CD4-positive, alpha-beta memory T cell (primary cell): ENCODE results near the gene FUZ. TPM values are rescaled to one million over a fixed set of nuclear protein-coding genes. Genes with fewer than 3 reads are reported as not detected.

Experiments
- CTCF ChIA-PET: fragments of 350-600 bp; sonication (Branson Sonifier 250); formaldehyde crosslinking; loops from one replicate; lab custom pipeline; 2021; ENCODE audit warnings: inconsistent platforms; ENCODE audit not compliant: partially characterized antibody; lab: Charles Lee
- POLR2A ChIA-PET: fragments of 350-600 bp; sonication (Branson Sonifier 250); formaldehyde crosslinking; loops from one replicate; lab custom pipeline; 2021; ENCODE audit not compliant: partially characterized antibody; lab: Charles Lee
- DNase-seq, 5 donors: peaks; one replicate each; pipeline versions ENCODE4 v3.0.0 to v3.0.0-alpha.2; 2020 to 2022; ENCODE audit warnings: mixed read lengths in 1 of 5
- H3K27ac ChIP-seq: one replicate; pipeline ENCODE4 v1.7.0; 2013; ENCODE audit warnings: low read depth, low read length
- H3K27me3 ChIP-seq: 2 replicates; pipeline ENCODE4 v1.7.0; 2013; ENCODE audit warnings: mild to moderate bottlenecking, low read length, moderate library complexity; ENCODE audit not compliant: insufficient read depth
- H3K36me3 ChIP-seq: 2 replicates; pipeline ENCODE4 v1.7.0; 2013; ENCODE audit warnings: mild to moderate bottlenecking, low read length, moderate library complexity; ENCODE audit not compliant: insufficient read depth
- H3K4me1 ChIP-seq: 2 replicates; pipeline ENCODE4 v1.7.0; 2013; ENCODE audit warnings: mild to moderate bottlenecking, low read length, moderate library complexity; ENCODE audit not compliant: insufficient read depth
- H3K4me3 ChIP-seq, 2 donors: one replicate each; pipeline ENCODE4 v1.7.0; 2013; ENCODE audit warnings: low read length in 2 of 2, mild to moderate bottlenecking in 1 of 2
- H3K9me3 ChIP-seq, 2 donors: one replicate each; pipeline ENCODE4 v1.7.0; 2013; ENCODE audit warnings: low read length in 2 of 2, control low read depth in 1 of 2; ENCODE audit not compliant: control insufficient read depth in 1 of 2
- H3K27ac Mint-ChIP-seq, 7 donors: one replicate each; pipeline ENCODE4 v1.8.0; 2020 to 2021; ENCODE audit warnings: mixed read lengths in 7 of 7, mild to moderate bottlenecking in 6 of 7, inconsistent platforms in 3 of 7, moderate library complexity in 3 of 7
- H3K27me3 Mint-ChIP-seq, 2 donors: one replicate each; pipeline ENCODE4 v1.8.0; 2020 to 2021; ENCODE audit warnings: mixed read lengths in 2 of 2
- H3K36me3 Mint-ChIP-seq, 2 donors: one replicate each; pipeline ENCODE4 v1.8.0; 2020 to 2021; ENCODE audit warnings: mixed read lengths in 2 of 2, inconsistent platforms in 1 of 2, mild to moderate bottlenecking in 1 of 2
- H3K4me1 Mint-ChIP-seq, 4 donors: one replicate each; pipeline ENCODE4 v1.8.0; 2020 to 2021; ENCODE audit warnings: mixed read lengths in 4 of 4, mild to moderate bottlenecking in 1 of 4
- H3K4me3 Mint-ChIP-seq, 8 donors: one replicate each; pipeline ENCODE4 v1.8.0; 2020 to 2021; ENCODE audit warnings: mixed read lengths in 8 of 8, mild to moderate bottlenecking in 7 of 8, moderate library complexity in 6 of 8, inconsistent platforms in 3 of 8
- H3K9me3 Mint-ChIP-seq, 8 donors: one replicate each; pipeline ENCODE4 v1.8.0; 2020 to 2021; ENCODE audit warnings: mixed read lengths in 8 of 8, mild to moderate bottlenecking in 5 of 8, inconsistent platforms in 3 of 8, moderate library complexity in 1 of 8
- intact Hi-C: fragments of 100-400 bp; cut with micrococcal nuclease; formaldehyde crosslinking; loops from one replicate; pipeline ENCODE4 v1.15.1; 2023
- polyA plus RNA-seq, 2 donors: library from polyadenylated mRNA; unstranded; fragments of 300-500 nt; fragmentation: Illumina TruSeq; gene quantifications; one replicate each; pipeline ENCODE4 v1.2.3, GENCODE V29; 2021
- total RNA-seq, 2 experiments: library from RNA; stranded (reverse); gene quantifications; one replicate each; pipeline ENCODE4 v1.2.3, GENCODE V29; 2021

Gene FUZ
- total and polyA plus RNA-seq, 4 experiments from 2014 or later = 4.9 to 24.1 (median 14.9) TPM

DNA sequence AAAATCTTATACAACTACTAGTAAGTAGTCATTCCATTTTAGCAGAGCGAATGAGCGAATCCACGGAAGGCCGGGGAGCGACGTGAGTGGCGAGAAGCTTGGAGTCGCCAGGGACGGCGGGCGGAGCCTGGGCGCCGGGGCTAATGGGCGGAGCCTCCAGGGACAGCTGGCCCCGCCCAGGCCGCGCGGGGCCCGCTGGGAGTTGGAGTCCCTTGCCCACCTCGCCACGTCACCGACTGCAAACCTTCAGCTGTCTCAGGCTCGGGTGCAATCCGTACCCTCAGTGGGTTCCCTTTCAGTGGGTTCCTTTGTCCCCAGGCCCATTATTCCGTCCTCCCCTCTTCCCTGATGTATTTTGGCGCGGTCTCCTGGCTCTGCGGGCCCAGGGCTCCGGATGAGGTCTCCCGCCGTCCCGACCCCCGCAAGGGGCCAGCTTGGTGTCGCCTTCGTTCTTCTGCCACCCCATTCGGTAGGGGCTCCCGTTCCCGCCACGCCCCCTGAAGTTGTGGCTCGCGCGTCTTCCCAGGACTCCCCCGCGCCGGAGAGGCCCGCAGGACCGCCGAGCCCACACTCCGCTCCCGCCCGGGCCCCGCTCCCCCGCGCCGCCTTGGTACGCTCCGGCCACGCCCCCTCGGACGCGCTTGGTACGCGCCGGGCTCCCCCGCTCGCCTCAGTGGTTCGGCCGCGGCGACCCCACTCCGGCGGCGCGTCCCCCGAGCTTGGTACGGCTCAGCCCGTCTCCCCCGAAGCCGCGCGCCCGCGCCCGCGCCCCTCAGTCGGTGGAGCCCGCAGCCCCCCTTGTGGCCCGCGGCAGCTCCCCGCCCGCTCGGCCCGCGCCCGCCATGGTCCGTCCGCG, 37.6 kb upstream of the FUZ start, which contains the start of gene PTOV1:
Gene PTOV1 (plus strand): TSS at position 673 of the 856 bp plus-strand sequence.
- H3K27me3 ChIP-seq = no peaks in the 10 kb centered on the region
- intact Hi-C loops = loop anchor here (1.0 to 2.0 kb wide), 6 partner anchors 17 to 78 kb away; partner anchors contain the start of genes AKT1S1, ATF5, FUZ and MED25
- peak within 1 kb of the TSS; percentile 90 to 97 (median 93) for H3K4me3 Mint-ChIP-seq
- H3K36me3 ChIP-seq = no peaks in the 10 kb centered on the region
- H3K27me3 Mint-ChIP-seq = no peaks in the 10 kb centered on the region
- H3K4me1 Mint-ChIP-seq = peaks cover 29 to 49% (median 39%) of the 10 kb centered on the region in 4 donors
- ChIA-PET CTCF (interaction anchor here (1.0 to 1.2 kb wide), 3 partner anchors 17 to 40 kb away, joined by 3 to 4 read pairs (median 3); partner anchors contain the start of gene PNKP), POLR2A (interaction anchor here (0.6 to 12.2 kb wide), 29 partner anchors 8 to 1487 kb away, joined by 3 to 173 read pairs (median 4); partner anchors contain the start of genes AKT1S1, AP2A1, ATF5 and CA11)
- H3K4me1 ChIP-seq = peaks cover 42% of the 10 kb centered on the region
- peaks cover 0 to 17% of the 10 kb centered on the region in 2 donors for H3K36me3 Mint-ChIP-seq
- H3K9me3 ChIP-seq = no peaks in the 10 kb centered on the region
- peak within 1 kb of the TSS; percentile 54 to 88 for H3K4me3 ChIP-seq
- DNase-seq = peak; percentile 84 to 90 (median 87)
- H3K27ac Mint-ChIP-seq = peak within 1 kb of the TSS; percentile 92 to 98 (median 97)
- H3K27ac ChIP-seq = peak within 1 kb of the TSS; percentile 98
- peaks cover 0 to 5% (median 0%) of the 10 kb centered on the region in 8 donors for H3K9me3 Mint-ChIP-seq

DNA sequence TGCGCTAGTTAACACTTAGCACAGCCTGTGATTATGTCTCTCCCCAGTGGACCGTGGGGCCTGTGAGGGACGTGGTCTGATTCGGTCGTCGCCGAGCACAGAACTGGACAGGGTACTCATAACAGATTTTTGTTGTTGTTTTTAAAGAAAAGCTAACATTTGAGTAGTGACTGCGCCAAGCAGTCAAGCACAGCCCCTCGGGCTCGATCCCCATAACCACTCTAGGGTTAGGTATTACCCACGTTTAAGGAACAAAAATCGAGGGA, 37.1 kb upstream of the FUZ start:
- no peaks in the 10 kb centered on the region for H3K36me3 ChIP-seq
- CTCF ChIA-PET = interaction anchor here (1.0 to 1.2 kb wide), 3 partner anchors 18 to 40 kb away, joined by 3 to 4 read pairs (median 3); partner anchors contain the start of gene PNKP
- Mint-ChIP-seq H3K36me3 (peaks cover 0 to 13% of the 10 kb centered on the region in 2 donors), H3K27ac (peak overlapping the region; percentile 92 to 98 (median 97)), H3K4me1 (peaks cover 29 to 49% (median 38%) of the 10 kb centered on the region in 4 donors), H3K4me3 (peak overlapping the region; percentile 90 to 97 (median 93)), H3K9me3 (peaks cover 0 to 5% (median 0%) of the 10 kb centered on the region in 8 donors), H3K27me3 (no peaks in the 10 kb centered on the region)
- POLR2A ChIA-PET = interaction anchor here (0.7 to 12.2 kb wide), 25 partner anchors 9 to 1487 kb away, joined by 3 to 173 read pairs (median 5); partner anchors contain the start of genes AKT1S1, AP2A1, ATF5 and CA11
- H3K4me3 ChIP-seq = peak overlapping the region in 1 of 2 donors; percentile 88
- no peaks in the 10 kb centered on the region for H3K27me3 ChIP-seq
- peaks cover 42% of the 10 kb centered on the region for H3K4me1 ChIP-seq
- H3K9me3 ChIP-seq = no peaks in the 10 kb centered on the region
- no peak for DNase-seq
- H3K27ac ChIP-seq = peak overlapping the region; percentile 98
- intact Hi-C loops = loop anchor here (1.0 to 2.0 kb wide), 5 partner anchors 17 to 79 kb away; partner anchors contain the start of genes AKT1S1, ATF5, FUZ and MED25

DNA sequence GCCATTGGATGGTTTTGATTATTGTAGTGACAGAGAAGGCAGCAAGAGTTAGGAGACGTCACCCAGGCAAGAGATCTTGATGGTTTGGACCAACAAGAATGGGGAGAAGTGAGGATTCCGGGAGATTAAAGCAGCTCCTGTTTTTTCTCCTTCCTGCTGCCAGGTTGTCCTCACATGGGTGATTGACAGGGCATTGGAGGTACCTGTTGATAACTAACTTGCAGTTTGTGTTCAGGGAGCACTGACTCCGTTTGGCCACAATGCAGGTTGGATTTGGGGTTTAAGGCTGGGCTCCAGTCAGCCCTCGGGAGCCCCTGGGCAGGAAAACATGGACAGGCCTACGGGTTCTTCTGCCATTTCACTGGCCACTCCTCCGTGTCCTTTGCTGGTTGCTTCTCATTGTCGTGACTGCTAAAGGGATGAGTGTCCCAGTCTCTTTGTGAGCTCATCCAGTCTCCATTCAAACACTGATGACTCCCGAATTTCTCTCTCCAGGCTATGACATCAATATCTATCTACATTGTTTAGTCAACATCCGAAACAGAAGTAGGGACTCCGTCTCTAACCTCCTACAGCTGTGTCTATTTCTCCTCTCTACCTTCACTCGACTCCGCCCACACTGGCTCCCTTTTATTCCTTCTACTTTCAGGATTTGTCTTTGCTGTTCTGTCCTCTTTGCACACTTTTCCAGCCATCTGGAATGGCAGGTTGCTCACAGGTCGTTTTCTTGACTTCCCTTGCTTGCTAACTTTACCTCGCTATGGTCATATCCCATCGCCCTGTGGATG, 36.5 kb upstream of the FUZ start:
- DNase-seq = no peak
- H3K4me3 Mint-ChIP-seq = peak overlapping the region; percentile 90 to 97 (median 93)
- no peaks in the 10 kb centered on the region for H3K27me3 ChIP-seq
- H3K36me3 Mint-ChIP-seq = peaks cover 0 to 13% of the 10 kb centered on the region in 2 donors
- H3K36me3 ChIP-seq = no peaks in the 10 kb centered on the region
- intact Hi-C loops = loop anchor here (1.0 to 2.0 kb wide), 5 partner anchors 18 to 79 kb away; partner anchors contain the start of genes AKT1S1, ATF5, FUZ and MED25
- H3K4me3 ChIP-seq = no peak overlapping the region
- H3K27ac Mint-ChIP-seq = peak overlapping the region in 6 of 7 donors; percentile 92 to 98 (median 98)
- H3K27me3 Mint-ChIP-seq = no peaks in the 10 kb centered on the region
- H3K4me1 Mint-ChIP-seq = peaks cover 29 to 49% (median 38%) of the 10 kb centered on the region in 4 donors
- POLR2A ChIA-PET = interaction anchor here (0.9 to 12.2 kb wide), 19 partner anchors 10 to 1204 kb away, joined by 3 to 173 read pairs (median 6); partner anchors contain the start of genes AKT1S1, AP2A1, ATF5 and CA11
- CTCF ChIA-PET = interaction anchor here (1.2 kb wide), 1 partner anchor 41 kb away, joined by 4 read pairs; no protein-coding TSS in a partner anchor
- peaks cover 42% of the 10 kb centered on the region for H3K4me1 ChIP-seq
- no peaks in the 10 kb centered on the region for H3K9me3 ChIP-seq
- peak overlapping the region; percentile 98 for H3K27ac ChIP-seq
- peaks cover 0 to 5% (median 0%) of the 10 kb centered on the region in 8 donors for H3K9me3 Mint-ChIP-seq

DNA sequence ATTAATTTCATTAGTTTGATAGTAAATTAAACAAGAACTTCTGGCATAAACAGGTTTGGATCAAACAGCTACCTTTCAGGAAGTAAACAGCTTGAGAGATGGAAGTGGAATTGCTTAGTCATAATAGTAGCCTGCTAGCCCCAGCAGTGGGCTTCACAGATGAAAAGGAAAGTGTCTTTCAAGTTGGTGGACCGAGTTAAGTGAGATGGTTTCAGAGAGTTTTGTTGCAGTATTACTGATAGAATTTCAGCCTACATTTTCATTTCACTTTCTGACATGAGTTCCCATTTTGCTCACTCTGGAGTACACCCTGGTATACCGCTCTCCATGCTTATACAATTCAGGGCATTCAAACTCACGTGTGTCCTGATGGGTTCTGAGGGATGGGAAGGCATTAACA, 35.8 kb upstream of the FUZ start:
- intact Hi-C loops = no loop called here
- H3K27ac ChIP-seq = no peak overlapping the region
- H3K36me3 Mint-ChIP-seq = peaks cover 0 to 13% of the 10 kb centered on the region in 2 donors

DNA sequence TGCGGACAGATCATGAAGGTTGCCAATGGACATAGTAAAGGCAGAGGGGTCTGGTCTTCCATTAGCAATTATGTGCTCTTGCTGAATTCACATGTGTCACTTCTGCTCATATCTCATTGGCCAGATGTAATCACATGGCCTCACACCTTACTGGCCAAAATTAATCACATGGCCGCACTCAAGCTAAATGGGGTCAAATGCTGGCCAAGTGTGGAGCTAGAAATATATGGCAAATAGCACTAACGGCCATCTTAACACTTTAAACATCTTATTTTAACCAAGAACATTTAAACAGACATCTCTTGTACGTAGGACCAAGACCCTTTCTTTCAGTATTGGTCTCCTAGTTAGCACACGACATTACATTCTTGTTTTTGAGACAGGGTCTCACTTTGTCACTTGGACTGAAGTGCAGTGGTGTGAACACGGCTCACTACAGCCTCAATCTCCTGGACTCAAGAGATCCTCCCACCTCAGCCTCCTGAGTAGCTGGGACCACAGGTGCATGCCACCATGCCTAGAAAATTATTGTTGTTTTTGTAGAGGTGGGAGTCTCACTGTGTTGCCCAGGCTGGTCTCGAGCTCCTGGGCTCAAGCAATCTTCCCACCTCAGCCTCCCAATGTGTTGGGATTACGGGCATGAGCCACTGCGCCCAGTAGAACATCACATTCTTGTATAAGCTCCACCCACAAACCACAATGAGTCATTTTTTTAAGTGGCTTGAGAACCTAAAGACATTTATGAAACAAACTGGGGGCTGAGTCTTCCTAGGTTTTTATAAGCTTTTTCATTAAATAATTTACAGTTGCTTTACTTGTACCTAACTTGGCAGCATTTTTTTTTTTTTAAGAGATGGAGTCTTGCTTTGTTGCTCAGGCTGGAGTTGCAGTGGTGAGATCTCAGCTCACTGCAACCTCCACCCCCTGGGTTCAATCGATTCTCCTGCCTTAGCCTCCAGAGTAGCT, 34.9 kb upstream of the FUZ start:
- DNase-seq = peak in 3 of 5 donors; percentile 28 to 50 (median 31)
- POLR2A ChIA-PET = interaction anchor here (1.2 to 12.2 kb wide), 6 partner anchors 13 to 183 kb away, joined by 4 to 173 read pairs (median 8); partner anchors contain the start of genes AKT1S1, BCL2L12, IRF3 and MED25

More for the DNA sequence above, 35.8 kb upstream of the FUZ start:
- peak overlapping the region in 4 of 7 donors; percentile 17 to 88 (median 52) for H3K27ac Mint-ChIP-seq
- H3K4me3 ChIP-seq = no peak overlapping the region
- ChIA-PET POLR2A (interaction anchor here (1.2 to 12.2 kb wide), 5 partner anchors 18 to 184 kb away, joined by 5 to 173 read pairs (median 11); partner anchors contain the start of genes AKT1S1, BCL2L12, IRF3 and MED25), CTCF (interaction anchor here (0.6 kb wide), 1 partner anchor 969 kb away, joined by 3 read pairs; no protein-coding TSS in a partner anchor)
- H3K9me3 Mint-ChIP-seq = peaks cover 0 to 5% (median 0%) of the 10 kb centered on the region in 8 donors
- no peaks in the 10 kb centered on the region for H3K27me3 Mint-ChIP-seq
- peak overlapping the region; percentile 22 to 73 (median 62) for H3K4me3 Mint-ChIP-seq
- no peaks in the 10 kb centered on the region for H3K36me3 ChIP-seq
- no peaks in the 10 kb centered on the region for H3K9me3 ChIP-seq
- no peak for DNase-seq
- H3K4me1 Mint-ChIP-seq = peaks cover 29 to 48% (median 38%) of the 10 kb centered on the region in 4 donors
- no peaks in the 10 kb centered on the region for H3K27me3 ChIP-seq
- peaks cover 42% of the 10 kb centered on the region for H3K4me1 ChIP-seq

More for the DNA sequence above, 34.9 kb upstream of the FUZ start:
- H3K4me3 ChIP-seq = no peak overlapping the region
- H3K4me1 ChIP-seq = peaks cover 33% of the 10 kb centered on the region
- peaks cover 0 to 13% of the 10 kb centered on the region in 2 donors for H3K36me3 Mint-ChIP-seq
- peak overlapping the region in 7 of 8 donors; percentile 5 to 51 (median 9) for H3K4me3 Mint-ChIP-seq
- no peaks in the 10 kb centered on the region for H3K27me3 Mint-ChIP-seq
- intact Hi-C loops = no loop called here
- no peaks in the 10 kb centered on the region for H3K36me3 ChIP-seq
- H3K9me3 ChIP-seq = no peaks in the 10 kb centered on the region
- H3K4me1 Mint-ChIP-seq = peaks cover 27 to 42% (median 33%) of the 10 kb centered on the region in 4 donors
- H3K27ac ChIP-seq = no peak overlapping the region
- H3K27me3 ChIP-seq = no peaks in the 10 kb centered on the region
- CTCF ChIA-PET = interaction anchor here (0.6 to 1.5 kb wide), 3 partner anchors 29 to 968 kb away, joined by 3 to 5 read pairs (median 3); no protein-coding TSS in a partner anchor
- peak overlapping the region in 5 of 7 donors; percentile 6 to 75 (median 30) for H3K27ac Mint-ChIP-seq
- H3K9me3 Mint-ChIP-seq = peaks cover 0 to 5% (median 0%) of the 10 kb centered on the region in 8 donors
